Fibroblast of the aortic adventitia (primary cell): ENCODE measurements around the gene CLCN4. TPM values are rescaled to one million over a fixed set of nuclear protein-coding genes. Genes with fewer than 3 reads are reported as not detected.

Experiments
- DNase-seq: peaks from one replicate; pipeline ENCODE4 v3.0.0-alpha.2; 2010; ENCODE audit warnings: low read depth
- H3K4me3 ChIP-seq: 2 replicates; pipeline ENCODE4 v1.5.1; 2011; ENCODE audit warnings: low read depth, mild to moderate bottlenecking, control low read depth, low read length, moderate library complexity
- total RNA-seq: library from RNA; depleted of rRNA; stranded (reverse); fragments of >200 nt; gene quantifications from 2 replicates; pipeline ENCODE4 v1.2.3, GENCODE V29; 2012; ENCODE audit warnings: low replicate concordance
- TF ChIP-seq, protein P1 (sequence below): IDR thresholded peaks from 2 replicates; pipeline ENCODE4 v1.5.1; 2011; ENCODE audit warnings: mild to moderate bottlenecking, low read length, control low read depth, inconsistent platforms; ENCODE audit not compliant: insufficient read depth

Gene CLCN4
- total RNA-seq, 1 donor: 6.7 TPM

DNA sequence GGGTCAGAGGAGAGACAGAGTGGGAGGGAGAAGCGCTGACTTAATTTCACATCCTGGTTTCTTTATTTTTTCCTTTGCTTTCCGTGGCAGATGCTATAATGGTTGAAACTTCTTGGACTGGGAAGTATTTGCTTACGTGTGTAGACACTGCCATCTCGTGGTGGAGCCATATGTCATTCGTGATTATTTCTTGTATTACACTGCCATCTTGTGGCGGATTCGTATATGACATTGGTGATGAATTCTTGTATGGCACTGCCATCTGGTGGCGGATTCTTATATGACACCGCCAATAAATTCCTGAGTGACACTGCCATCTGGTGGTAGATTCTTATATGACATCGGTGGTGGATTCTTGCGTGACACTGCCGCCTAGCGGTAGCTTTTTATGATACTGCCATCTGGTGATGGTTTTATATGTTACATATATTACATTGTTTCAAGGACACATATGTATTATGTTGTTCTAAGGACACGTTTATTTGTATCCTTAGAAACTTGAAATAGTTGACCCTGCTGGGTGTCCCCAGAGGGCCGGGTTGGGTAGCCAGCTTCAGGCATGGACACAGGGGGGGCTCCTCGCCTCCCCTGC is 37.3 kb upstream of the CLCN4 start:
- TF ChIP-seq, protein P1, sequence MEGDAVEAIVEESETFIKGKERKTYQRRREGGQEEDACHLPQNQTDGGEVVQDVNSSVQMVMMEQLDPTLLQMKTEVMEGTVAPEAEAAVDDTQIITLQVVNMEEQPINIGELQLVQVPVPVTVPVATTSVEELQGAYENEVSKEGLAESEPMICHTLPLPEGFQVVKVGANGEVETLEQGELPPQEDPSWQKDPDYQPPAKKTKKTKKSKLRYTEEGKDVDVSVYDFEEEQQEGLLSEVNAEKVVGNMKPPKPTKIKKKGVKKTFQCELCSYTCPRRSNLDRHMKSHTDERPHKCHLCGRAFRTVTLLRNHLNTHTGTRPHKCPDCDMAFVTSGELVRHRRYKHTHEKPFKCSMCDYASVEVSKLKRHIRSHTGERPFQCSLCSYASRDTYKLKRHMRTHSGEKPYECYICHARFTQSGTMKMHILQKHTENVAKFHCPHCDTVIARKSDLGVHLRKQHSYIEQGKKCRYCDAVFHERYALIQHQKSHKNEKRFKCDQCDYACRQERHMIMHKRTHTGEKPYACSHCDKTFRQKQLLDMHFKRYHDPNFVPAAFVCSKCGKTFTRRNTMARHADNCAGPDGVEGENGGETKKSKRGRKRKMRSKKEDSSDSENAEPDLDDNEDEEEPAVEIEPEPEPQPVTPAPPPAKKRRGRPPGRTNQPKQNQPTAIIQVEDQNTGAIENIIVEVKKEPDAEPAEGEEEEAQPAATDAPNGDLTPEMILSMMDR: peak; percentile 90
- peak; percentile 95 for DNase-seq
- no peak overlapping the region for H3K4me3 ChIP-seq

DNA sequence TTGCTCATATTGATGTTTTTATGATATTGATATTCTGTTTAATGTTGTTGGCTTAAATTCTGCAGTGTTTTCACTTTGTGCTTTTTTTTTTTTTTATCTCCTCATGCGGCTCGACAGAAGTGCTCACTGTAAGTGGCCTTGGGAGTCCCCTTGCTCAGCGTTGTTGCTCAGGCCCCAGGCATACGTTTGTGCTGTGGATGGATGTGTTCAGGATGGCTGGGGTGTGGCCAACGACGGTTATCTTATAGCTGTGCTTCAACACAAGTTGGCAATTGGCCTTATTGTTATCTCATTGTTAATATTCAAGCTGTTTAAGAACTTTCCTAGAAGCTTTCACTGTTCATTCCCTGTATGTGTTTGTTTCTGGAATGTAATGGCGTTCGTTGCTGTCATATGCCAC is 36.4 kb upstream of the CLCN4 start:
- DNase-seq: no peak
- TF ChIP-seq, protein P1: no peak
- H3K4me3 ChIP-seq: no peak overlapping the region

DNA sequence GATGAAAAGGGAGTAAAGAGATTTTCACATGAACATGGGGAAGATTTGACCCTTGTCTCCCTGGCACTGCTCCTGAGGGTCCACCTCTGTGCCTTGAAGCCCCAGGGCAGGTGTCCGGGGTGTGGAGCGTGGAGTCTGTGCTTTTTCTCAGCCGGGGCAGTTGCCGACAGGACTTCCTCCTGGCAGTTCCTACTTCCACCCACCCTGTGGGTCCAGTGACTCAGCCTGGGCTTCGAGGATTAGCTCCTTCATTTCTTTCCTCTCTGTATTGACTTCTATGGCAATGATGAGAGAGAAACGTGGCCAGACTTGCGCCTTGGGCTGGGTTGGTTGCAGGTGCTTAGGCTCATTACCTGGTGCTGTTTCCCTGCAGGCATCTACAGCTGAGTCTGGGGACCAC is 35.9 kb upstream of the CLCN4 start:
- H3K4me3 ChIP-seq: no peak overlapping the region
- no peak for DNase-seq
- TF ChIP-seq, protein P1: no peak

DNA sequence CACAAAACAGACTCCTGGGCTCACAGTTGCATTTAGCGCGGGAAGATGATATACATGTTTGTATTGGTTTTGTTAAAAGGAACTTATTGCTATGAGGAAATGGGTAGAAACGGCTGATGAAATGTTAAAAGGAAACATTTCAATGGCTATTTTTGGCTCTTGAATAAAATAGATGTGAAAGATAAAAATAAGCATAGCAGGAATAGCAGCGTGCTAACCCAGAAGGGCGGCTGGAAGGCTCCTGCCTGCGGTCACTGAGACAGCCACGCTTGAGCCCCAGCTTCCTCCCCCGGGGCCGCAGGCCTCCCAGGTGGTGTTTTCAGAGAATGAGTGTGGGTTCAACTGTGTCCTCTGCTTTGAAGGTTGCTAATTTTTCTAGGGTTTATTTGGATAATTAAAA is 35.0 kb upstream of the CLCN4 start:
- no peak overlapping the region for H3K4me3 ChIP-seq
- TF ChIP-seq, protein P1: no peak
- DNase-seq: no peak

DNA sequence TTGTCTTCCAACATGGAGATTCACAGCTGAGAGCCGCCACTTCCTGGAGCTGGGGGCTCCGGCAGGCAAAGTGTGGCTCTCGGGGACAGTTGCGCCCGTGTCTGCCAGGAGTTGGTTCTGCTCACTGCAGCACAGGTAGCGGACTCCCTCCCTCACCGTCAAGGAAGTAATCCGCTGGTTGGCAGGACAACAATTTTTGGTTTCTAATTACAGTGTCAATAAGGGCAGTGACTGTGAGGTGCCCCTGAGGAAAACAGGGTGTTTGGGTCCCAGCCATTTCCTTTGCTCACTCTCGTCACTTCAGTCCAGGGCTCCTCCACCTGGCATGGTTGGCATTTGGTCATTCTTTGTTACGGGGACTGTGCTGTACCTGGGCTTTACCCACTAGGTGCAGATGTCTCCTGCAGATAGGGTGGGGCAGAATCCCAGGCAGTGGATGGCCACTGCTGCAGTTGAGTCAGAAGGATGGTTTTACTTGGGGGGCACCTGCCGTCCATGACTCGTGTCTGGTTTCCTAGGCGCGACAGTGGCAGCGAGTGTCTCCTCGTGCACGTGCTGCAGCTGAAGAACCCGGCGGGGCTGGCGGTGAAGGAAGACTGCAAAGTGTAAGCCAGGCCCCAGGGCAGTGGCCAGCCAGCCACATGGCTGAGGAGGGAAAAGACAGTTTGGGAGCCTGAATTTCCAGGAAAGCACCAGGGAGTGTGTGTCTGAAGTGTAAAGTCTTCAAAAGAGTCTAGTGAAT is 32.1 kb upstream of the CLCN4 start:
- no peak for DNase-seq
- no peak overlapping the region for H3K4me3 ChIP-seq
- TF ChIP-seq, protein P1: no peak

DNA sequence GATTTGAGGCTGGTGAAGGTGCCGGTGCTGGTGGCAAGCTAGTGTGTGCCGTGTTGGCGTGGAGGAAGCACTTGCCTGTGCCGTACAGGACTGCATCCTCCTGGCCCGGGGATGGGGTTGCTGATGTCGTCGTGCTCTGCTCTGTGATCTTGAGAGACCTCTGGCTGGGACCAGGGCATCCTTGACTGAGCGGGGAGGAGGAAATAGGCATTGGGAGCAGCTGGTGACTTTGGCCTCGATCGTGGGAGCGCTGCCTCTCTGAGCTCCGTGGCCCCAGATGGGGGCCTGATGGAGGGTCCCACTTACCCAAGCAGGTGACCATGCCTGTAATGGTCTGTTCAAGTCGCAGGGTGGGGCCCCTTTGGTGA is 31.5 kb upstream of the CLCN4 start:
- H3K4me3 ChIP-seq: no peak overlapping the region
- TF ChIP-seq, protein P1: no peak
- no peak for DNase-seq

DNA sequence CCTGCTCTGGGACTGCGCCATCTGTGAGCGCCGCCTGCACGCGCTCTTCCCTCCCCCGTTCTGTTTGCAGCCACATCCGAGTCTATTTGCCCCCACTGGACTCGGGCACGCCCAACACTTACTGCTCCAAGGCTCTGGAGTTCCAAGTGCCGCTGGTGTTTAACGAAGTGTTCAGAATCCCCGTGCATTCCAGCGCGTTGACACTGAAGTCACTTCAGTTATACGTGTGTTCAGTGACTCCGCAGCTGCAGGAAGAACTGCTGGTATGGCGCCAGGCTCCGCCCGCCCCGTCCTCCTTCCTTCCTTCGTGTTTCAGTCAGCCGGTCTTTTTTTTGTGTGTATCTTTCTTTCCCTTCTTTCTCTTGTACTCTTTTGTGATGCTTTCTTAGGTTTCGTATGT is 30.7 kb upstream of the CLCN4 start:
- TF ChIP-seq, protein P1: no peak
- no peak overlapping the region for H3K4me3 ChIP-seq
- no peak for DNase-seq
